Upper lobe of left lung (tissue), 4 donors: ENCODE results near the gene RRAS2.

Experiments used
- POLR2A ChIP-seq, 4 donors: fragments of 450-650 bp; IDR thresholded peaks; one replicate each; pipeline ENCODE4 v1.5.1; 2016 to 2017; ENCODE audit warnings: antibody characterized with exemption in 4 of 4, mild to moderate bottlenecking in 2 of 4
- TF ChIP-seq, protein P1 (sequence below), 6 experiments: fragments of 450-650 bp in 4 of 6; fragments of 200-600 bp in 2 of 6; sonication (generic) in 2 of 6; IDR thresholded peaks; one replicate each; pipeline ENCODE4 v1.5.1; 2016 to 2019; ENCODE audit warnings: antibody characterized with exemption in 6 of 6

DNA sequence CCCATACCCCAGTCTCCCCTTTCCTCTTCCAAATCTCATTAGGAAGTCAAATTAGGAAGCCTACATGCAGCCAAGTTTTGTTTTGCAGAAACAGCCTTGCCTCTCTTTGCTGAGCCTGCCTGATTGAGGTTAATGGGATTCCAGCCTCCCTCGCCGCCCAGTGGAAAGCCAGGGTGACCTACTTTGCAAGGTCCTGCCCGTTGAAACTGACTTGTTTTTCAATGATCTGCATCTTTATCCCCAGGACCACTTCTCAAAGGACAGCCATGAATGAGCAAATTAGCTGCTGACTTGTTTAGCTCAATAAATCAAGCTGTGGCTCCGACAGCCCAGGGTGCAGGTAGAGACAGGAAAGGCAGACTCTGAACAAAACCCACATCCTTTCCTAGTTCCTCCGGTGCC lies 110.4 kb downstream of the RRAS2 start:
- TF ChIP-seq, protein P1, sequence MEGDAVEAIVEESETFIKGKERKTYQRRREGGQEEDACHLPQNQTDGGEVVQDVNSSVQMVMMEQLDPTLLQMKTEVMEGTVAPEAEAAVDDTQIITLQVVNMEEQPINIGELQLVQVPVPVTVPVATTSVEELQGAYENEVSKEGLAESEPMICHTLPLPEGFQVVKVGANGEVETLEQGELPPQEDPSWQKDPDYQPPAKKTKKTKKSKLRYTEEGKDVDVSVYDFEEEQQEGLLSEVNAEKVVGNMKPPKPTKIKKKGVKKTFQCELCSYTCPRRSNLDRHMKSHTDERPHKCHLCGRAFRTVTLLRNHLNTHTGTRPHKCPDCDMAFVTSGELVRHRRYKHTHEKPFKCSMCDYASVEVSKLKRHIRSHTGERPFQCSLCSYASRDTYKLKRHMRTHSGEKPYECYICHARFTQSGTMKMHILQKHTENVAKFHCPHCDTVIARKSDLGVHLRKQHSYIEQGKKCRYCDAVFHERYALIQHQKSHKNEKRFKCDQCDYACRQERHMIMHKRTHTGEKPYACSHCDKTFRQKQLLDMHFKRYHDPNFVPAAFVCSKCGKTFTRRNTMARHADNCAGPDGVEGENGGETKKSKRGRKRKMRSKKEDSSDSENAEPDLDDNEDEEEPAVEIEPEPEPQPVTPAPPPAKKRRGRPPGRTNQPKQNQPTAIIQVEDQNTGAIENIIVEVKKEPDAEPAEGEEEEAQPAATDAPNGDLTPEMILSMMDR (IDR thresholded peaks at IDR 0.05): no peak
- no peak for TF ChIP-seq POLR2A (IDR thresholded peaks at IDR 0.05)
